H1 (cell line): Measurements from ENCODE around the gene C19orf85. TPM values are rescaled to one million over a fixed set of nuclear protein-coding genes. Genes with fewer than 3 reads are reported as not detected.

Experiments
- polyA plus RNA-seq, 7 experiments: library from polyadenylated mRNA; depleted of rRNA in 3 of 7; stranded (reverse) in 5 of 7; unstranded in 2 of 7; fragments of >200 nt in 5 of 7; fragments of 200-250 nt in 2 of 7; gene quantifications; 1 replicate in 5 of 7; 2 replicates in 1 of 7; 4 replicates in 1 of 7; pipeline versions ENCODE4 v1.2.1 to v1.2.3, GENCODE V29; 2011 to 2013; ENCODE audit warnings: missing spikeins in 2 of 7, mixed read lengths in 2 of 7
- total RNA-seq: library from RNA; stranded (reverse); fragmentation: NEBNext Ultra II Directional; extraction: Animal tissue kit (Norgen Biotek cat#: 25700); gene quantifications from 2 replicates; pipeline ENCODE4 v1.2.1, GENCODE V29; 2021

The C19orf85 gene
- total and polyA plus RNA-seq, 2 of the 8 experiments (the other 6 are each of a cell fraction or from before 2014, with no cell fraction given), result 2.2 to 3.2 TPM

Other genes starting within 250 kb of the C19orf85 start
- 2.0 and 2.1 TPM in 2 replicates for gene TMEM86B, start 236.0 kb downstream of the C19orf85 start, total RNA-seq
- 2.9 and 4.2 TPM in 2 replicates for gene TMEM86B, start 236.0 kb downstream of the C19orf85 start, polyA plus RNA-seq (2011; rRNA removed)
- gene PPP6R1, start 205.7 kb downstream of the C19orf85 start, total RNA-seq, result 74.4 and 75.6 TPM in 2 replicates
- gene PPP6R1, start 205.7 kb downstream of the C19orf85 start, polyA plus RNA-seq (2011; rRNA removed), result 36.4 and 52.5 TPM in 2 replicates
- gene HSPBP1, start 184.6 kb downstream of the C19orf85 start, total RNA-seq, result 63.4 and 68.8 TPM in 2 replicates
- 100 and 111 TPM in 2 replicates for gene HSPBP1, start 184.6 kb downstream of the C19orf85 start, polyA plus RNA-seq (2011; rRNA removed)
- 32.7 and 33.6 TPM in 2 replicates for gene BRSK1, start 180.8 kb downstream of the C19orf85 start, total RNA-seq
- gene BRSK1, start 180.8 kb downstream of the C19orf85 start, polyA plus RNA-seq (2011; rRNA removed), result 27.6 and 55.2 TPM in 2 replicates
- 0.88 and 0.91 TPM in 2 replicates for gene TMEM150B, start 139.4 kb downstream of the C19orf85 start, total RNA-seq
- 0.41 and 0.46 TPM in 2 replicates for gene TMEM150B, start 139.4 kb downstream of the C19orf85 start, polyA plus RNA-seq (2011; rRNA removed)
- gene KMT5C, start 124.9 kb downstream of the C19orf85 start, total RNA-seq, result 31.5 and 33.4 TPM in 2 replicates
- 24.9 and 59.4 TPM in 2 replicates for gene KMT5C, start 124.9 kb downstream of the C19orf85 start, polyA plus RNA-seq (2011; rRNA removed)
- 6.4 and 6.5 TPM in 2 replicates for gene COX6B2, start 110.0 kb downstream of the C19orf85 start, total RNA-seq
- 4.9 and 12.2 TPM in 2 replicates for gene COX6B2, start 110.0 kb downstream of the C19orf85 start, polyA plus RNA-seq (2011; rRNA removed)
- not detected in 2 replicates for gene GARIN5B, start 101.5 kb downstream of the C19orf85 start, total RNA-seq
- gene GARIN5B, start 101.5 kb downstream of the C19orf85 start, polyA plus RNA-seq (2011; rRNA removed), result 0.03 and 0.05 TPM in 2 replicates
- gene IL11, start 94.3 kb downstream of the C19orf85 start, total RNA-seq, result 1.6 and 2.8 TPM in 2 replicates
- gene IL11, start 94.3 kb downstream of the C19orf85 start, polyA plus RNA-seq (2011; rRNA removed), result 1.7 and 2.7 TPM in 2 replicates
- 1.4 TPM in 1 of 2 replicates, not detected in the other for gene TMEM190, start 87.9 kb downstream of the C19orf85 start, total RNA-seq
- 1.6 and 4.5 TPM in 2 replicates for gene TMEM190, start 87.9 kb downstream of the C19orf85 start, polyA plus RNA-seq (2011; rRNA removed)
- 3.8 and 3.9 TPM in 2 replicates for gene TMEM238, start 80.5 kb downstream of the C19orf85 start, total RNA-seq
- 0.49 and 0.53 TPM in 2 replicates for gene TMEM238, start 80.5 kb downstream of the C19orf85 start, polyA plus RNA-seq (2011; rRNA removed)
- 2,123 and 2,232 TPM in 2 replicates for gene RPL28, start 78.8 kb downstream of the C19orf85 start, total RNA-seq
- gene RPL28, start 78.8 kb downstream of the C19orf85 start, polyA plus RNA-seq (2011; rRNA removed), result 6,692 and 8,402 TPM in 2 replicates
- gene UBE2S, start 57.0 kb downstream of the C19orf85 start, total RNA-seq, result 398 and 402 TPM in 2 replicates
- gene UBE2S, start 57.0 kb downstream of the C19orf85 start, polyA plus RNA-seq (2011; rRNA removed), result 466 and 530 TPM in 2 replicates
- gene SHISA7, start 21.5 kb downstream of the C19orf85 start, total RNA-seq, result 0.98 and 1.0 TPM in 2 replicates
- 0.76 and 1.1 TPM in 2 replicates for gene SHISA7, start 21.5 kb downstream of the C19orf85 start, polyA plus RNA-seq (2011; rRNA removed)
- gene ISOC2, start 3.1 kb downstream of the C19orf85 start, total RNA-seq, result 96.9 and 106 TPM in 2 replicates
- gene ISOC2, start 3.1 kb downstream of the C19orf85 start, polyA plus RNA-seq (2011; rRNA removed), result 152 and 195 TPM in 2 replicates
- gene ZNF628, start 11.9 kb upstream of the C19orf85 start, total RNA-seq, result 10.8 and 12.9 TPM in 2 replicates
- gene ZNF628, start 11.9 kb upstream of the C19orf85 start, polyA plus RNA-seq (2011; rRNA removed), result 1.7 and 4.5 TPM in 2 replicates
- 69.1 and 71.2 TPM in 2 replicates for gene NAT14, start 20.4 kb upstream of the C19orf85 start, total RNA-seq
- 47.1 and 79.5 TPM in 2 replicates for gene NAT14, start 20.4 kb upstream of the C19orf85 start, polyA plus RNA-seq (2011; rRNA removed)
- 1.7 and 2.3 TPM in 2 replicates for gene SSC5D, start 23.7 kb upstream of the C19orf85 start, total RNA-seq
- 0.39 and 0.72 TPM in 2 replicates for gene SSC5D, start 23.7 kb upstream of the C19orf85 start, polyA plus RNA-seq (2011; rRNA removed)
- gene SBK2, start 72.4 kb upstream of the C19orf85 start, total RNA-seq, result 3.9 and 4.1 TPM in 2 replicates
- gene SBK2, start 72.4 kb upstream of the C19orf85 start, polyA plus RNA-seq (2011; rRNA removed), result 3.2 and 7.4 TPM in 2 replicates
- 0.76 and 0.94 TPM in 2 replicates for gene SBK3, start 80.8 kb upstream of the C19orf85 start, total RNA-seq
- gene SBK3, start 80.8 kb upstream of the C19orf85 start, polyA plus RNA-seq (2011; rRNA removed), result 1.5 and 2.8 TPM in 2 replicates
- 18.9 and 19.0 TPM in 2 replicates for gene ZNF579, start 116.1 kb upstream of the C19orf85 start, total RNA-seq
- 10.0 and 16.4 TPM in 2 replicates for gene ZNF579, start 116.1 kb upstream of the C19orf85 start, polyA plus RNA-seq (2011; rRNA removed)
- 17.6 and 18.5 TPM in 2 replicates for gene FIZ1, start 134.8 kb upstream of the C19orf85 start, total RNA-seq
- gene FIZ1, start 134.8 kb upstream of the C19orf85 start, polyA plus RNA-seq (2011; rRNA removed), result 9.1 and 13.0 TPM in 2 replicates
- 4.7 and 5.4 TPM in 2 replicates for gene ZNF524, start 135.5 kb upstream of the C19orf85 start, total RNA-seq
- 4.4 and 7.0 TPM in 2 replicates for gene ZNF524, start 135.5 kb upstream of the C19orf85 start, polyA plus RNA-seq (2011; rRNA removed)
- gene ZNF865, start 140.9 kb upstream of the C19orf85 start, total RNA-seq, result 13.6 and 14.6 TPM in 2 replicates
- 3.5 and 5.9 TPM in 2 replicates for gene ZNF865, start 140.9 kb upstream of the C19orf85 start, polyA plus RNA-seq (2011; rRNA removed)
- 8.0 and 8.6 TPM in 2 replicates for gene ZNF784, start 159.8 kb upstream of the C19orf85 start, total RNA-seq
- 6.5 and 9.8 TPM in 2 replicates for gene ZNF784, start 159.8 kb upstream of the C19orf85 start, polyA plus RNA-seq (2011; rRNA removed)
- 24.6 and 26.3 TPM in 2 replicates for gene ZNF580, start 176.3 kb upstream of the C19orf85 start, total RNA-seq
- 12.0 and 25.4 TPM in 2 replicates for gene ZNF580, start 176.3 kb upstream of the C19orf85 start, polyA plus RNA-seq (2011; rRNA removed)
- 73.0 and 76.0 TPM in 2 replicates for gene ZNF581, start 178.9 kb upstream of the C19orf85 start, total RNA-seq
- 76.1 and 97.6 TPM in 2 replicates for gene ZNF581, start 178.9 kb upstream of the C19orf85 start, polyA plus RNA-seq (2011; rRNA removed)
- gene CCDC106, start 183.5 kb upstream of the C19orf85 start, total RNA-seq, result 19.1 and 20.1 TPM in 2 replicates
- 12.0 and 19.4 TPM in 2 replicates for gene CCDC106, start 183.5 kb upstream of the C19orf85 start, polyA plus RNA-seq (2011; rRNA removed)
- gene U2AF2, start 190.3 kb upstream of the C19orf85 start, total RNA-seq, result 252 and 269 TPM in 2 replicates
- gene U2AF2, start 190.3 kb upstream of the C19orf85 start, polyA plus RNA-seq (2011; rRNA removed), result 162 and 297 TPM in 2 replicates
- gene EPN1, start 210.5 kb upstream of the C19orf85 start, total RNA-seq, result 200 and 206 TPM in 2 replicates
- gene EPN1, start 210.5 kb upstream of the C19orf85 start, polyA plus RNA-seq (2011; rRNA removed), result 49.6 and 116 TPM in 2 replicates